IPS DF 4.7 (cell line): ENCODE measurements around the gene DHRS2.
"Not testable (repeated sequence)": the region's sequence is repeated elsewhere in the genome, so short reads cannot be mapped to it uniquely, and the experiment has no call there.

Source experiments
- DNase-seq: peaks from one replicate; pipeline ENCODE4 v3.0.0-alpha.2; 2013; ENCODE audit warnings: low spot score; ENCODE audit errors: extremely low read depth

The DHRS2 gene

DNA sequence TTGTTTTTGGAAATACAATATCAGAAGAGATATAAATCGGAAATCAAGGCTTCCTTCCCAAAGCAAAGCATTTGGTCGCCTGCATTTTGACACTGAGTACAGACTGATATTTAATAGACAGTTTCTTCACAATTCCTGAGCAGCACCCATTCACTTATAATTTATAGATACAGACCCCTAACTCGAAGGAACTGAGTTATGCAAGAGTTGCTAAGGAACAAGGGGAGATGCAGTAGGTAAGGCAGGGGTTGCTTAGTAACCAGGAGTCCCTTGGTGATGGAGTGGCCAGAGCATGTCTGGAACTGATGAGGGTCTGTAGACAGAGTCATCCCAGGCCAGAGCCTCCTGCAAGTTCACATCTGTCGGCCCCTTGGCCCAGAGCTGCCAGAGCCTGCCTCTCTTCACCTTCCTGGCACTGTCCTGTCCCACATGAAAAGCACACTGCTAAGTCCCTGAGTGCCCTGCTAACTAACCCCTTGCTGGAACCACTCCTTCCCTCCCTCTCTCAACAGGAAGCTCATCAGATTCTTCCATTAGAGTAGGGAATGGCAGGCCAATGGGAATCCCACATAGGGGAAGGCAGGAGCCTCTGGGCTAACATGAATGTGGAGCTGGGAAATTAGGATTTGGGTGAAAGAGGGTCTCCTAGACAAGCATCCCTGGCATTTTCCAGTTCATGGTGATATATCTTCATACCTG is 3.6 kb upstream of the DHRS2 start:
- DNase-seq: no peak

DNA sequence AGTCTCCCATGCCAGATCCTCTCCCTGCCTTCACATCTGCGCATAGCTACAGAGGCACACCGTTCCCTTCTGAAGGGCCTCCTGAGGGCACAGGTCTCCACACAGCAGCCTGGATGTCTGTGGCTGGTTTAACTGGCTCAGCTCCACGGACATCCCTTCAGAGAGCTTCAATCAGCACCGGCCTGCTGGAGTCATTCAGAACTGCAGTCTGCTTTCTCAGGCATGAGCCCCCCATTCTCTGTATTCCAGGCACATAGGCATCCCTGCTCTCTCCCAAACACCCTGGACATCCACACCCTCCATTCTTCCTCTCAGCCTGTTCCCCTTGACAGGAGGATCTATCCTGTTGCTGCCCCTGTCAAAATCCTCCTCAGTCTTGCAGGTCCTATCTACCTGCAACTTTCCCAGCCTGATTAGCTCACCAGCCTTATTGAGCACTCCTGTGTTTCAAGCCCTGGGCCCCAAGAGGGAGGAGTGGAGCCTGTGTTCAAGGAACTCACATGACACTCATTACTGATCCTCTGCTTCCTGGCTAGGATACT is 2.9 kb upstream of the DHRS2 start:
- DNase-seq: no peak

- DNase-seq: not testable (repeated sequence)
These were observed 1.3 kb upstream of the DHRS2 start for GRCh38 chr14:23634698-23635412.

GRCh38 chr14:23637312-23637654 is 1.1 kb downstream of the DHRS2 start:
- not testable (repeated sequence) for DNase-seq

DNA sequence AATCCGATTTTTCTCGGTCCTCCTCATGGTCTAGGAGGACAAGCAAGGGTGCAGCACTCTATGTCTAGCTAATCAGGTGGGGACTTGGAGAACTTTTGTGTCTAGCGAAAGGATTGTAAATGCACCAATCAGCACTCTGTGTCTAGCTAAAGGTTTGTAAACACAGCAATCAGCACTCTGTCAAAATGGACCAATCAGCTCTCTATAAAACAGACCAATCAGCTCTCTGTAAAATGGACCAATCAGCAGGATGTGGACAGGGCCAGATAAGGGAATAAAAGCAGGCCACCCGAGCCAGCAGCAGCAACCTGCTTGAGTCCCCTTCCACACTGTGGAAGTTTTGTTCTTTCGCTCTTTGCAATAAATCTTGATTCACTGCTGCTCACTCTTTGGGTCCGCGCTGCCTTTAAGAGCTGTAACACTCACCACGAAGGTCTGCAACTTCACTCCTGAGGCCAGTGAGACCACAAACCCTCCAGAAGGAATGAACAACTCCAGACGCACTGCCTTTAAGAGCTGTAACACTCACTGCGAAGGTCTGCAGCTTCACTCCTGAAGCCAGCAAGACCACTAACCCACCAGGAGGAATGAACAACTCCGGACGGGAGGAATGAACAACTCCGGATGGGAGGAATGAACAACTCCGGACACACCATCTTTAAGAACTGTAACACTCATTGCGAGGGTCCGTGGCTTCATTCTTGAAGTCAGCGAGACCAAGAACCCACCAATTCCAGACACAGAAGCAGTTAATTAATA is 1.7 kb downstream of the DHRS2 start:
- not testable (repeated sequence) for DNase-seq

DNA sequence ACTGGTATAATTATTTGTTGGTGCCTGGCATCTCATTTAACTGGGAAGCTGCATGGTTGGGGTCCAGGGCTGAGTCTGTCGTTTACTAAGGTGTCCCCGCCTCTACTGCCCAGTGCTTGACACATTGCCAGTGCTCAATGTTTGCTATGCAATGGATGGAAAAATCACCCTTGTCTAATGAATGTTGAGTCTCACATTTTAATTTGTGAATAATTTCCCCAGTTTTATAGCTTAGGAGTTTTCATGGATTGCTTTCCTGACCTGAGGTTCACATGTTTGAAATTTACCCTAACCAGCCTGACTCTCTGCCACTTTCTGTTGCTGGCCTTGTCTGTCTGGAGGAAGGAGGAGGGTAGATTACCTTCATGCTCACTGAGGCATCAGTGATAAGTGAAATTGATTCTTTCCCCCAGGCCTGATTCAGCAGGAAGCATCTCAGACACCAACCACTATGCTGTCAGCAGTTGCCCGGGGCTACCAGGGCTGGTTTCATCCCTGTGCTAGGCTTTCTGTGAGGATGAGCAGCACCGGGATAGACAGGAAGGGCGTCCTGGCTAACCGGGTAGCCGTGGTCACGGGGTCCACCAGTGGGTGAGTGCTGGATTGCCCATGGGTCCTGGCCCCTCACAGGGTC is 2.4 kb downstream of the DHRS2 start:
- DNase-seq: no peak

DNA sequence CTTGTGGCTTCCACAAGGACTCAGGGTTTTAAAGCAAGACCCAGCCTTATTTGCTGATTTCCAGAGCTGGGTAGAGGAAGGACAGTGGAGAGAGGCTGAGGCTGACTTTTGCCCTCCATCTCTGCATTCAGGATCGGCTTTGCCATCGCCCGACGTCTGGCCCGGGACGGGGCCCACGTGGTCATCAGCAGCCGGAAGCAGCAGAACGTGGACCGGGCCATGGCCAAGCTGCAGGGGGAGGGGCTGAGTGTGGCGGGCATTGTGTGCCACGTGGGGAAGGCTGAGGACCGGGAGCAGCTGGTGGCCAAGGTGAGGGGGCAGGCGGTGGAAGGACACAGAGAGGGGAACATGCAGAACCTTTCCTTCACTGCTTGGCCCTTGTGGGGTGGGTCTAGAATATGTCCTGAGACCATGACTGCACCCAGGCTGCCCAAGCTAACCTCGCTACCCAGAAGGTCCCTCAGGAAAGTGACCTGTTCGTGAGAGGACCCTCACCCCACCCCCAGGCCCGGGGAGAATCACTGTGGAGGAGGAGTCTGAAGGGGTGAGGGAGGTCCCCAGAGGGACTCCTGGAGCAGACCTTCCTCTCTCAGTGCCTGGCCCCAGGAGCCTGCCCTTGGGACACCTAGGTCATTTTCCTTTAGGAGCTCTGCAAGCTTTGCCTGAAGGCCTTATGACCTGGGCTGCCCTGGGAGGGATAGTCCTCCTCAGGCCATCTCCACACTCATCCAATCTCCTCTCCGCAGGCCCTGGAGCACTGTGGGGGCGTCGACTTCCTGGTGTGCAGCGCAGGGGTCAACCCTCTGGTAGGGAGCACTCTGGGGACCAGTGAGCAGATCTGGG is 3.1 kb downstream of the DHRS2 start:
- DNase-seq: no peak

DNA sequence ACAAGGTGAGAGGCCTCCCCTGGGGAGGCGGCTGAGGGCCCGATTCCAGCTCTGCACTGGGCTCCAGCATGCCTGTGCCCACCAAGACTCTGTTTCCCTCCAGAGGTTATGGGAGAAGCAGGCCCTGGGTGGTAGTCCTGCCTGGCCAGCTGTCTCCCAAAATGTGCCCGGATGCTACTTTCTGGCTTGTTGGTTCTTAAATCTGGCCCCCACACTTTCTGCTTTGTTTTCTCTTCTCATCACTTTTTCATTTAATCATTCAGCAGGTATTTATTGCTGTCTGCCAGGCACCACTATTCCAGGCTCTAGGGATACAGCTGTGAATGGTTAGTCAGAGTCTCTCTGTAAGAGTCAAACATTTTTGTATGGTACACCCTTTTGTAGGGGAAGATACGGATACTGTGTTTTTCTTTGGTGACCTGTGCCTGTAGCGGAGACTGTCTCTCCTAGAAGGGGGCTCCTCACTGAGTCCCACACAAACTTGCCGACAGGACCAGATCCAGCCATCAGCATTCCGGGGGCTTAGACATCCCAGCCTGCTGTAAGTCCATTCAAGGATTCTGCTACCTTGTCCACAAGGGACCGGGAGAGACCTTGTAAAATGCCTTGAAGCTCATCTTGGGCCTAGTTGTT is 3.8 kb downstream of the DHRS2 start:
- no peak for DNase-seq

DNA sequence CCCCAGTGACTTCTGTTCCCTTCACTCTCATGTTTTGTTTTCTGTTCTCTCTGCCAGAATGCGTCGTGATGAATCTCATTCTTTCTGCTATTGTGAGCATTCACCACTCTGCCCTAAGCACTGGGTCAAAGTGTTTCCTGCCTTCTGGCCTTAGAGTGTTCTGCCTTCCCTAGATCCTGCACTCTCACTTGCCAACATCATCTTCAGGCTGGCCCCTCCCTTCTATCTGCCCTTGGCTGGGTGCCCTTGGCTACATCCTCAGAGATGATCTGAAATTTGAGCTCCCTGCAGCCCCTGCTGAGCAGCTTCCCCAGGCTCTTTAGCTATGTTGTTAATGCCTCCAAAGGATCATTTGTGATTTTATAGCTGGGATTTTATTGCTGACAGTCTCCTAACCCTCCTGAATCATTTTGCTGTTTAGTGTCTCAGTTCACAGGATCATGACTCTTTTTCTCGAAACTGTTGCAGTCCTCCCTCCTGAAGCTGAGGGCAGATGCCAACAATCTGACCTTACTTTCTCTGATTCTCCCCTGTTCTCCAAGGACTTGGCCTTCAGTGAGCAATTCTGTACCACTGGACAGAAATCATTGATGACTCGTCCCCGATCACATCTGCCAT is 4.5 kb downstream of the DHRS2 start:
- no peak for DNase-seq

DNA sequence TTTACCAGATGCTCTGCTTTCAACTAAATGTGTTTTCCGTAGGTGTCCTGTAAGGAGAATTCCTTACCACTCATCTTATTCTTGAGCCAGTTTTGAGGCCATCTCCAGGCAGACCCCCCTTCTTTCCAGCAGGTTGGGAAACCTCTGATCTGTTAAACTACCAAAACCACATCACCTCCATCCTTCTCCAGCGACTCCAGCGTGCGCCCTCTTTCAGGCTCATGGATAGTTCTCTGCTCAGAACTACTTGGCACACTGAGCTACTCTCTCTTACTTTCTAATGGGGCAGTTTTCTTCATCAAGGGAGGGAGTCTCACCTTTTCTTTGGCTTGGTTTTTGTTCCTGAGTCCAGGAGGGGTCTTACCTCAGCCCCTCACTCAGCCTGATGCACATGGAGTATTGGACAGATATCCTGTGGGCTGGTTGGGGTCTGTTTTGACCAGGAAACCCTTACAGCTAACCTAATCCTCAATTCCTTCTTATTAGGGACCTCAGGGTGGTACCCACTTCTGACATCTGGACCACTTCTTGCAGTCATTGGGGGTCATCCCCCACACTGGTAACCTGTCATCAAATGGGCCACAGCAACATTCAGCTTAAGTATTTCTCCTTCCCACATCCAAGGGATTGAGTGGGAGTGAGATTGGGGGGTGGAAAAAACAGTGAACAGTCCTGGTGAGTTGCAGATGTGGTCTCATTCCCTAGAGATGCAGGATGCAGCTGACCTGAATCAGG is 5.2 kb downstream of the DHRS2 start:
- no peak for DNase-seq

DNA sequence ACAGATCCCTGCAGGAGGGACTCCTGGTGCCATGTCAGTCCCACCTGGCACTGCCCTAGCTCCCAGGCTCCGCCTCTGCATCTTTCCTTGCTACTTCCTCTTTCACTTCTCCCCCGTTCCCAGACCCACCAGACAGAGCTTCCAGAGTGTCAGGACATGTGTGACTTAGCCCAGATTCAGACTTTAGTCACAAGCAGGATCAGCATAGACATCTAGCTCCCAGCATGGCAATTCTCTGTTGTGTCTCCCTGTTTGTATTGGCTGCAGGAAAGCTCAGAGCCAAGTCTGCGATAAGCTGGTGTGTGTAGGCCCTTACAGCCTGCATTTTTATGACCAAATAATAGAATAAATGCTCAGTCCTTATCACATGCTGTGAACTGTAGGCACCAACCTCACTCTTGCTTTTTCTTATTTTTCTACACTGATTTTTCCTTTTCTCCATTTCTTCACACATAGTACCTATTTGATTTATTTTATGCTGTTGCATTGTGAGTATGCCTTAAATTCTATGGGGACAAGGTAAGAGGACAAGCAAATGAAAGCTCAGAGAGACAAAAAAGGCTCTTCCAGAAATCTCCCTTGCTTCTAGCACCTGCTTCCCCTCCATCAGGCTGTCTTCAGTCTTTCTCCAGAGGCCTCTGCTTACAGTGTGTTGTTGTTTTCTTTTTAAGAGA is 5.9 kb downstream of the DHRS2 start:
- DNase-seq: no peak

DNA sequence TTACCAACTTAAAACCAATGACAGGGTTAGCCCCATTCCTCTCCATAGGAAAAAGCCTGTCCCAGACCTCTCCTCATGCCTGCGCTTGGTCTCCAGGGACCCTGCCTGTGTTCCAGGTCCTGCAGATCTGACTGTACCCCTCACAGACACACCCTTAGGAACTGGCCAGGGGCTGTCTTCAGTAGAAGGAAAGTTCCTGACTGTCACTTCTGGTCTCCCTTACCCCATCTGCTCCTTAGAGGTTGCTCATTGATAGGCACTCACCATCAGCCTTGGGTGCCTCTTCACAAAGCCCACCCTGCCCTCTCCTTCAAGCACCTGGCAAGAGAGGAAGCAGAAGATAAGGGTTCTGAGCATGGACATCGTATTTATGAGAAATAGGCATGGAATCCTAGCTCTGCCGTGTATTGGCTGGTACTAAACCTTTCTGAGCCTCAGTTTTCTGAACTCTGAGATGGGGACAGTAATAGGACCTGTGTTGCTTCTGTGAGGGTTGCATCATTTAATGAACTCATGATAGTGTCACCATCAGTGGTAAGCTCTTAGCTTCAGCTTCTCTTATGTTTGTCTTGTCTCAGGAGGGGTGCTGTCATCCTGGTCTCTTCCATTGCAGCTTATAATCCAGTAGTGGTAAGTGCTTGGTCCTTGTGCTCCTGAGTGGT is 7.5 kb downstream of the DHRS2 start:
- DNase-seq: no peak

GRCh38 chr14:23644195-23644918 is 8.2 kb downstream of the DHRS2 start:
- no peak for DNase-seq

GRCh38 chr14:23644919-23645336 is 8.8 kb downstream of the DHRS2 start:
- no peak for DNase-seq

GRCh38 chr14:23645504-23645811 is 9.3 kb downstream of the DHRS2 start:
- no peak for DNase-seq

DNA sequence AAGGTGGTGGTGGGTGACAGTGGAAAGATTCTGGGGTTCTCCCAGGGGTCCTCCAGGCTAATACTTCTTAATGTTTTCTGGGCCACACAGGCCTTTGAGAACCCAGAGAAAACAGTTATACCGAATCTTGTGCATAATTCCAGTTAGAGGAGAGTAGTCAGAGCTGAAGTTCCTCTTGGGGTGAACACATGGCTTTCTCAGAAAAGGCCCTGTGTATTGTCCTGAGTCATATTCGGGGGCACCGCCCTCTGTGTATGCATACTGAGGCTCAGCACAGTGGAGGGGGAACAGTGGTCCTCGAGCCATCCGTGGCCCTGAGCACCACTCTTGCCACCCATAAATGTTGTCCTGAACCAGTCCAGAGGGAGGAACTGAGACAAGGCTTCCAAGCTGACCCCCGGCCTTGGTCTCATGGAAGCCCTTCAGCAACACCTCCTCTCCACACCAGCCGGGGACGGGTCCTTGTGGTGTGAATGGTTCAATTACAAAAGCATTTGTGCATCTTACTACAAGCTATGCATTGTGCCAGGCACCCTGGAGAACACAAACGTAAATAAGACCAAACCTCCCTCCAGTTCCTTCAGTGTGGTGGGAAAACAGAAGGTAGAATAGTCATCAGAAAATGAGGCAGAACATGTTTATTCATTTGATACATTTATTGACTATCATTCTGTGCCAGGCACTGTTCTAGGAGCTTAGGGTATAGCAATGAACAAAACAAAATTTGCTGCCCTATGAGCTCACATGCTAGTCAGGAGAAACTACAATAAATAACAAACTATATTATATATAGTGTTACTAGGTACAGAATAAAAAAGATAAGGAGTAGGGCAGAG is 9.9 kb downstream of the DHRS2 start:
- DNase-seq: no peak
